GM21360 (cell line): Measurements from ENCODE around the gene BIRC6.
"Not testable (repeated sequence)": the region's sequence is repeated elsewhere in the genome, so short reads cannot be mapped to it uniquely, and the experiment has no call there.

Experiments used
- ATAC-seq: cut with Tn5 transposase; IDR thresholded peaks from one replicate; pipeline ENCODE4 v1.9.1; 2021; ENCODE audit warnings: mild to moderate bottlenecking, moderate library complexity; ENCODE audit not compliant: unreplicated experiment

Gene BIRC6

DNA sequence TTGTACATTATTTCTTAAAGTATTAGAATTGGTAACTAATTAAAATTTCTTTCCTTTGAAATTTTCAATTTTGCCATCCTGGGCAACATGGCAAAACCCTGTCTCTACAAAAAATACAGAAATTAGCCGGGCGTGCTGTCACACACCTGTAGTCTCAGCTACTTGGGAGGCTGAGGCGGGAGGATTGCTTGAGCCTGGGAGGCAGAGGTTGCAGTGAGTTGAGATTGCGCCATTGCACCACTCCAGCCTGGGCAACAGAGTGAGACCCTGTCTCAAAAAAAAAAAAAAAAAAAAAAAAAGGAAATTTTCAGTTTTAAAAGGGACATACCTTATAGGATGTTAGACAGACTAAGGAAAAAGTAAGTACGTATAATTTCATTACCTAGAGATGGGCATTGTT, 14.1 kb downstream of the BIRC6 start:
- not testable (repeated sequence) for ATAC-seq

DNA sequence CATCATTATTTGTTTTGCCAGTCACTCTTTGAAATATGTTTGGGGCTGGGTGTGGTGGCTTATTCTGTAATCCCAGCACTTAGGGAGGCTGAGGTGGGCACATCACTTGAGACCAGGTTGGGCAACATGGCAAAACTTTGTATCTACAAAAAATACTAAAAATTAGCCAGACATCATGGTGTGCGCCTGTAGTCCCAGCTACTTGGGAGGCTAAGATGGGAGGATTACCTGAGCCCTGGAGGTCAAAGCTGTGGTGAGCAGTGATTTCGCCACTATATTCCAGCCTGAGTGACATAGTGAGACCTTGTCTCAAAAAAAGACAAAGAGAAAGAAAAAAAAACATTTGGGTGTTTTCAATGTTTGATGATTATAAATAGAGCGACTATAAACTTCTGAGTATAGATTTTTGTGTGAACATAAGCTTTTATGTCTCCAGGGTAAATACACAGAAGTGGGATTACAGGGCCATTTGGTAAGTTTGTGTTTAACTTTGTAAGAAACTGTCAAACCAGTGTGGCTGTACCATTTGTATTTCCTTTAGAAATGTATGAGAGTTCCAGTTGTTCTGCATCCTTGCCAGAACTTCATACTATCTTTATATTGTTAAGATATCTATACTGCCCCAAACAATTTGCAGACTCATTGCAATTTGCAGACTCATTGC, 15.8 kb downstream of the BIRC6 start:
- no peak for ATAC-seq

DNA sequence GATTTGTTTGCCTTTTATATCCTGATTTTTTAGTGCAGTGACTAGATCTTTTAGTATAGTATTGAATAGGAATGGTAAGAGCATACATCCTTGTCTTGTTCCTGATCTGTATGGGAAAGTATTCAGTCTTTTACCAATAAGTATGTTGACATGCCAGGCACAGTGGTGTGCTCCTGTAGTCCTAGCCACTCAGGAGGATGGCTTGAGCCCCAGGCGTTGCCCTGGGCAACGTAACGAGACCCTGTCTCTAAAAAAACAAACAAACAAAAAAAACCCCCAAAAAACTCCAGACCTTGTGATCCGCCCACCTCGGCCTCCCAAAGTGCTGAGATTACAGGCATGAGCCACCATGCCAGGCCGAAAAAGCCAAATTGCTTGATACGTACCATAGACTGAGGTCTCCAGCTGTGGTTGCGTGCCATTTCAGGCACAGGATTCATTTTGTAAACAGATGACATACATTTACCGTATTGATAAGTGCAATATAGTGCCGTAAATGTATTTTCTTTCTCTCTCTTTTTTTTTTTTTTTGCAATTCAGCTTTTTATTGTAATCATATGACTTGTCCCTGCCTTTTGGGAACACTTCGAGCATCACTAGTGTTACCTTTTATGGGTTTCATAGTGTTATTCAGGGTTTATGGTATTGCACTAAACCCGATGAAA, 18.5 kb downstream of the BIRC6 start:
- no peak for ATAC-seq

DNA sequence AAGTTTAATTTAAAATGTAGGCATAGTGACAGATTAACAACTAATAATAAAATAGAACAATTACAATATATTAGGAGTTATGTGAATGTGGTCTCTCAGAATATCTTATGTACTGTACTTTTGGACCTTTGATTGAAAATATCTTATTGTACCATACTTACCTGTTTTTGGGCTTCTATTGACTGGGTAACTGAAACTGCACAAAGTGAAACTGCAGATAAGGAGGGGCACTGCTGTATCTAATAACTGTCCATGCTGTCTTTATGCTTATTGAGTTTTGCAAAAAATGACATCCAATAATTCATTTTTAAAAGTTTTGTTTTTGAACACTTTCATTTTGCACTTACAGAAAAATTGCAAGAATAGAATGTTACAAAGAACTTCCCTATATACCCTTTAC, 19.9 kb downstream of the BIRC6 start:
- no peak for ATAC-seq

DNA sequence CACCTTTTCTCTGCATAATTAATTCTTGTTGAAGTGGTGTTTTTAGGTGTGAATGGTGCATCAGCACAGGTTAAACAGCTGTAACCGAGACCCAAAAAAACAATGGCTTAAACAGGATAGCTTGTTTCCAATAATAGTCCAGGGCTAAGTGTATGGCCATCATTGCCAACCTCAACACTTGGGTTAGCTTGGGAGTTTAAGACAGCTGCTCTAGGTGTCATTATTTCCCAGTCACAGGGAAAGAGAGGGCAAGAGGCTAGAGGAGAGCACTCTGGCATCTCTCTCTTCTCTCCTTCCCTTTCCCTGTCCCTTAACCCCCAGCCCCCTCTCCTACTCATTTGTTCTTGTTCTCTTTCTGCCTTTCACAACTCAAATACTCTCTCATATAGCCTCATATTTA, 21.1 kb downstream of the BIRC6 start:
- ATAC-seq, result no peak

DNA sequence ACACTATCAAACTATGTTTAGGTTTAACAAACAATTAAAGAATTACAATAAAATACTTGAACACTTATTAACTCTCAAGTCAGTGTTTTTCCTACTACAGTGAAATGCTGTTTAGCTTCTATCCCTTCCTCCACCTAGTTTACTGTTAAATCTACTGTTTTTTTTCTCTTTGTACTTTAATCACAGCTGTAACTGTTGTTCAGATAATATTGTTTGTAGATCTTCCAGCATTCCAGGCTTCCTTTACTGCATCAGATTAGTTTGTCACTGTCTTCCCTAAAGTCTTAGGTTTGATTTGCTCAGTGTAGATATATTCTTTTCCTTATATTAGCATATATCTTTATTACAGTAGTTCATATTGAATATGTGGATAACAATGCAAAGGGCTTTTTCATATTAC, 22.5 kb downstream of the BIRC6 start:
- no peak for ATAC-seq

DNA sequence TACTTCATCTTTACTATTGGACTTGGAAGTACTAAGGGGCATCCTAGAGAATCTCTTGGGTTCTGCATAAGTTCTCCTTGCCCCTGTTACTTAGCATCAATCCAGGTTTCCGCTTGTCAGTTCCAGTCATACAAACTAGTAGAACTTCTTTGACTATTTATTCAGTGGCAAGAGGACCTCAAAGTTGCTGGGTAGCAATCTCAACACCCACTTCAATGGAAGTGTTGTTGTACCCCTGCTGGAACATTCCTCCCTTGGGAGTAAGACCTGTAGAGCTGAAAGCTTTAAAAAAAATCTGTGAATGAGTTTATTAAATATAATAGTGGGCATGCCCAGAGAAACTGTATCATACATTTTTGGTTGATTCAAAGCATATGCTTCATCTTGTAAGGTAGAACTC, 27.0 kb downstream of the BIRC6 start:
- ATAC-seq, result no peak

DNA sequence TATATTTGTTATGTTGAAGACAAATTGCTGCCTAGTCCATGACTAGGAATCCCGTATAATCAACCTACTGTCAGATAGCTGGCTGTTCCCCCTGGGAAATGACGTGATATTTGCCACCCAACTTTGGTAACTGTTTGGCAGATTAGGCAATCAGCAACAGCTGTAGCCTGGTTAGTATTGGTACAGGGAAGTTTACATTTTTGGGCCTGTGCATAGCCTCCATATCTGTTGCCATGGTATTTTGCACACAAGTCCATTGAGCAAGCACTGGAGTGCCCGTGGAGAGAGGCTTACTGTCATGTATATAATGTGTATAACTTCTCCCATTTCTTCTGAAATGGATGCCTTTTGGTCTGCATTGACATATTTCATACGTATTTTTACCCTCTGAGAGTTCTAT, 27.7 kb downstream of the BIRC6 start:
- ATAC-seq, result no peak

DNA sequence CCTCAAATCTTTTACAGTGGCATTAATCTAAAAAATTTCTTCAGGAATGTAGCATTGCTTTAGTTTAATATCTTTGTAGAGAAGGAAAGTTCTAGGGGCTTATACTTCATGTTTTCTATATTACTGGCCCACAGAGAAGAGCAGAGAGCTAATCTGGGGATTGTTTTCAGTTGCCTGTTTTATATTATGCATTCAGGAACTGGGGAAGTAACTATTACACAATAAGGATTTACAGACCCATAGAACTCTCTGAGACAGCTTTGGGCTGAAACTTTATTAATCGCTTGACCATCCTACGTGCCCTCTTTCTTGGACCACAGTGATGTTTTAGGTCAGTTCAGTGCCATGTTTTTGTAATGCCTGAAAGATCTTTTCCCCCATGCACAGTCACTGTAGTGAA, 29.9 kb downstream of the BIRC6 start:
- ATAC-seq, result no peak

DNA sequence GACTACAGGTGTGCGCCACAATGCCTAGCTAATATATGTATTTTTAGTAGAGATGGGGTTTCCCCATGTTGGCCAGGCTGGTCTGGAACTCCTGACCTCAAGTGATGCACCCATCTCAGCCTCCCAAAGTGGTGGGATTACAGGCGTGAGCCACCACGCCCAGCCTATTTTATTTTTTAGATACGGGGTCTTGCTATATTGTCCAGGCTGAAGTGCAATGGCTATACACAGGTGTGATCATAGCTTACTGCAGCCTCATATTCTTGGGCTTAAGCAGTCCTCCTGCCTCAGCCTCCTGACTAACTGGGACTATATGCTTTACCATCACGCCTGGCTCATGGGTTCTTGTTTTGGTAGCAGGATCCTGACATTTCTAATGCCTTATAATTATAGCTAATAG, 42.4 kb downstream of the BIRC6 start:
- ATAC-seq, result no peak

DNA sequence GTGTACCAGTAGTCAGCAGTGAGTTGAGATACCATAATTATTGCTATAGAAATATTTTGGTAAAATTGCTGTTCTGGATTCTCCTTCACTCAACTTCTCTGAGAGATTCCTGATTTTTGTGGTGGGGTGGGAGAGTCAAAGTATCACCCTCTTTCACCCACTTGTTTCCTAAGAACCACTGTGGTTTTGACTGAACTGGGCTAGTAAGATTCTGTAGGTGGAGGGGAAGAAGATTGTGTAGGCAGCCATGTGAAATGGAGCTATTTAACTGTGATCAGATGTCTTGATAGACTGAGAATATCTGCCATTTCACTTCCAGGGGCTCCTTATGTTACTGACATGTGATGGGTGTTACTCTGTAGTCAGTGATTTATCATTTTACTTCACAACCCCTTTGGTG, 45.3 kb downstream of the BIRC6 start:
- no peak for ATAC-seq

DNA sequence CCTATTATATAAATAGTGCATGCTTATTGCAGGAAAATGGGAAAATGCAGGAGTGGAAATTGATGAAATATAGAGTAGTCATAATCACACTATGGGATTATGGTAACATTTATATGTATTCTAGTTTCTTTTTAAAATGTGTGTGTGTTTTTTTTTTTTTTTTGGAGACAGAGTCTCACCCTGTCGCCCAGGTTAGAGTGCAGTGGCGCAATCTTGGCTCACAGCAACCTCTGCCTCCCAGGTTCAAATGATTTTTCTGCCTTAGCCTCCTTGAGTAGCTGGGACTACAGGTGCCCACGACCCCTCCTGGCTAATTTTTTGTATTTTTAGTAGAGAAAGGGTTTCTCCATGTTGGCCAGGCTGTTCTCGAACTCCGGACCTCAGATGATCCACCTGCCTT, 47.0 kb downstream of the BIRC6 start:
- ATAC-seq, result no peak

DNA sequence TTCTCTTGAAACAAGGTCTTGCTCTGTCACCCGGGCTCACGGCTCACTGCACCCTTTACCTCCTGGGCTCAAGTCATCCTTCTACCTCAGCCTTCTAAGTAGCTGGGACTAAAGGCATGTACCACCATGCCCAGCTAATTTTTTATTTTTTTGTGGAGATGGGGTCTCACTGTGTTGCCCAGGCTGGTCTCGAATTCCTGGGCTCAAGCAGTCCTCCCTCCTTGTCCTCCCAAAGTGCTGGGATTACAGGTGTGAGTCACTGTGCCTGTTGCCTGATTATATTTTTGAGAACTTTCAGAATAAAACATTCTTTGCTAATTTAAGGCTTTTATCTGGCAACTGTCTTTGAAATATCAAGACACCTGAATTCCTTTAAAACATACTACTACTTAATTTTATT, 47.9 kb downstream of the BIRC6 start:
- no peak for ATAC-seq

DNA sequence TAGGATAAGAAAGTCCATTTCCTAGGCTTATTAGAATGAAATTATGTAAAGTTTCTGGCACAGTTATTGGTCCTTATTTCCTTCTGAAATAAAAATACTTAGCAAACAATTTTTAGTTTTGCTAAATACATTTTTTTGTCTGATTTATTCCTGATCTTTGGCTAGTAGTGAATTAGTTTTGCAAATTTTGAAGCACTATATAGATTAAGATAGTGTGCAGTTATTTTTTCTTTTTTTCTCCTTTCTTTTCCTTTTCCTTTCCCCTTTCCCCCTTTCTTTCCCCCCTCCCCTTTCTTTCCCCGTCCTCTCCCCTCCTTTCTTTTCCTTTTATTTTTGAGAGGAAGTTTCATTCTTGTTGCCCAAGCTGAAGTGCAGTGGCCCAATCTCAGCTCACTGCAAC, 59.7 kb downstream of the BIRC6 start:
- no peak for ATAC-seq

DNA sequence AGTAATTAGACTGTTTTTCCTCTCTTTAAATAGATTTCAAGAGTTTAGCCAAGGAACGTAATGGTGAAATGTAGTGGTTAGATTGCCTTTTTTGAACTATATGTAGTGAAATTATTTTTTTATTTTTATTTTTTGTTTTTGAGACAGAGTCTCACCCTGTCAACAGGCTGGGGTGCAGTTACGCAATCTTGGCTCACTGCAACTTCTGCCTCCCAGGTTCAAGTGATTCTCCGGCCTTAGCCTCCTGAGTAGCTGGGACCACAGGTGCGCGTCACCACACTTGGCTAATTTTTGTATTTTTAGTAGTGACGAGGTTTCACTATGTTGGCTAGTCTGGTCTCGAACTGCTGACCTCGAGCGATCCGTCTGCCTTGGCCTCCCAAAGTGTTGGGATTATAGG, 60.8 kb downstream of the BIRC6 start:
- no peak for ATAC-seq

DNA sequence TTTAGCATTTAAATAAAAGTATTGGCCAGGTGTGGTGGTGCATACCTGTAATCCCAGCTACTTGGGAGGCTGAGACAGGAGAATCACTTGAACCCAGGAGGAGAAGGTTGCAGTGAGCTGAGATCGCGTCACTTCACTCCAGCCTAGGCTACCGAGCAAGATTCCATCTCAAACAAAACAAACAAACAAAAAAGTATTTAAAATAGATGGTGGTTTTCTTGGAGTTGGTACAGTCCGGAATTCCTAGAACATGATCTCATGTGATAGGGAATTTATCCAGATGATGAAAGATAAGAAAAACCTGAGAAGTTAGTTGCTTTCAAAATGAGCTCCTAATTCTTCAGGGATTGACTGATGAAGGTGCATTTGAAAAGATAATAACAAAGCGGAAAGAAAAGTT, 62.0 kb downstream of the BIRC6 start:
- ATAC-seq, result no peak

DNA sequence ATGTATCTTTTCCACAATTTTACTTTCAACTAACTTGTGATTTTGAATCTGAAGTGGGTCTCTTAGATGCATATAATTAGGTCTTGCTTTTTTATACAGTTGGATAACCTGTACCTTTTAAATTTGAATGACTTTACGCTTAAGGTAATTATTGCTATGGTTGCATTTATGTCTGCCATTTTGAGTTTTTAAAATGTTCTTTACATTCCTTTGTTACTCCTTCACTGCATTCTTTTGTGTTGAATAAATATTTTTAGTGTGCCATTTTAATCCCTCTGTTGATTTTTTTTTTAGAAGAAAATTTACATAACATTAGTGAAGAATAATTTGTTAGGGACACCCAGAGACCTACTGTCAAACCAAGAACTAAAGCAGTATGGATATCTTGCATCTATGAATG, 65.3 kb downstream of the BIRC6 start:
- ATAC-seq, result no peak

DNA sequence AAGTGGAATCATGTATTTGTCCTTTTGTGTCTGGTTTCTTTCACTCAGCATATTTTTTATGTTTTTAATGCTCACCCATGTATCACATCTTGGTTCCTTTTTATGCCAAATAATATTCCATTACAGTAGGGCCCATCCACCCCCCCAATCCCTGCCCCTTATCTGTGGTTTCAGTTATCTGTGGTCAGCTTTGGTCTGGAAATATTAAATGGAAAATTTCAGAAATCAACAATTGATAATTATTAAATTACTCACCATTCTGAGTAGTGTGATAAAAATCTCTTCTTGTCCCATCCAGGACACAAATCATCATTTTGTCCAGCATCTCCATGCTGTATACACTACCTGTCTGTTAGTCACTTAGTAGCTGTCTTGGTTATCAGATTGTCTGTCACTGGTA, 66.7 kb downstream of the BIRC6 start:
- no peak for ATAC-seq

DNA sequence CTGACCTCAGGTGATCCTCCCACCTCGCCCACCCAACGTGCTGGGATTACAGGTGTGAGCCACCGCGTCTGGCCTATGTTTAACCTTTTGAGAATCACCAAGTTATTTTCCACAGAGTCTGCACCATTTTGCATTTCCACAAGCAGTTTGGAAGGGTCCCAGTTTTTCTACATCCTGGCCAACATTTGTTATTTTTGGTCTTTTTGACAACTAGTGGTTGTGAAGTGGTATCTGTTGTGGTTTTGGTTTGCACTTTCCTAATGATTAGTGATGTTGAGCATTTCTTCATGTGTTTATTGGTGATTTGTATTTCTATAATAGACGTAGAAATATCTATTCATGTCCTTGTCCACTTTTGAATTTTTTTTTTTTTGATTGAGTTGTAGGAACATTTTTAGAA, 67.9 kb downstream of the BIRC6 start:
- no peak for ATAC-seq

DNA sequence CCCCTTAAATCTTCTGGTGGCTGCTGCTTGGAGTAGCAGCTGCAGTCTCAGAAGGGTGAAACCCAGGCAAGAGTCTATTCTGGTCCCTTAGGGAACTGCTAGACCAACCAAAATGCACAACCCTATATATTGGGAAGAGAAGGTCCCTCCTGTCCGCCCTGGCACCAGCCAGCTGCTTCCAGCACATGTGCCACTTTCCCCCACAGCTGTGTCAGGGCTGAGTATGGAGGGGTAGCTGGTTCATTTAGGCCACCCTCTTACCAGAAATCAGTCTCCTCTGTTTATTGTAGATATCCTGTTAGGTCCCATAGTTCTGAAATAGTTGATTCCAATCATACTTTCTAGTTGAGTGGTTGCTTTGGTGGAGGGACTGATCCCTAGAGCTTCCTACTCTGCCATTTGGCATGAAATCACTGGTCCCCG, 68.9 kb downstream of the BIRC6 start:
- no peak for ATAC-seq

DNA sequence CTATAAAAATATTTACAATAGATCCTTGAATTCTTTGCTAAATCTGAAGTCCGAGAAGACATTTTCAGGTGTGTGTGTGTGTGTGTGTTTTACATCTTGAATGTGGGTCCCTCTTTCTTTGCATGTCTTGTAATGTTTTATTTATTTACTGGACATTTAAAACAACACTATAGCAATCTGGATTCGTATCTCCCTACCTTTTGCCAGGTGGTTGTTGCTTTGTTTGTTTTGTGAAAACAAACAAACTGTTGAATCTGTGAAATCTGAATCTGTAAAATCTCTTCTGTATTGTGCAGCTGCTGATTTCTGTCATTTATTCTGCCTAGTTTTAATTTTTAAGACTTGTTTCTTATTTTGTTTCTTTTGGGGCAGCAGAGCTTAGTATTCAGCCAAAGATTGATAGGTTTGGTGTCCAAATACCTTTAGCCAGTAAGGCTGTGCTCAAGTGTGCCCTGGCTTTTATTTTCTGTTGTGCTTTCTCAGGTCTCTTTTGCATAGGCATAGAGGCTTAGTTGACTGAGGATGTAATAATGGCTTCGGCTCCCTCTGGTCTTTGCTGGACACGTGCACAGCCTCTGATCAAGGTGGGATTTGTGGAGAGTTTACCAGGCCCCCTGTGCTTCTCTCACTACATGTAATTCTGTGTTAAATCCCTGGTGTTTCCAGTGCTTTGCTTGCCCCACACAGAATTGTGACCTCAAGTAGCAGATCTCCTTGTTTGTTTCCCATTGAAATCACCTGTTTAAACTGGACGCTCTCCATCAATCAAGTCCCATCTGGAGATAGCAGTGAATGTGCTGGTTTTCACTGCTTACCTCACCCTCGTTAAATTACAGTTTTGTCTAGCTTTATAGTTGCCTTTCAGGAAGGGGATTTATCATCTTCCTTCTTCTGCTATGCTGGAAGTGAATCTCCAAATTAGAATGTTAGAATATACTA, 71.1 kb downstream of the BIRC6 start:
- ATAC-seq, result no peak

DNA sequence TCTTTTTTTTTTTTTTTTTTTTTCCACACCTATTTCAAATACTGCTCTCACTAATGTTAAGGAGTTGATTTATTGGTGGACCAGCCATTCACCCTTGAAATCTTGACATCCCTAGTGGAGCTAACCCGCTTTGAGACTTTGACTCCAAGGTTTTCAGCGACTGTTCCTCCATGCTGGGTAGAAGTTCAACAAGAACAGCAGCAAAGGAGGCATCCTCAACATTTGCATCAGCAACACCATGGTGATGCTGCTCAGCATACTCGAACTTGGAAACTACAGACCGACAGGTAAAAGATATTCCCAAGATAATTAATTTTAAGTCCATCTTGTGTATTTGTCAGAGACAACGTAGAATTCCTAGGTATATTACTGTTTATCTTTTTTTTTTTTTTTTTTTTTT, 74.0 kb downstream of the BIRC6 start:
- ATAC-seq, result no peak
